NCI-H2227 (cell line): ENCODE measurements around the gene MAP2K5.

Experiments
- DNase-seq: peaks from one replicate; lab custom pipeline; 2025; ENCODE audit not compliant: unreplicated experiment; lab: John Stamatoyannopoulos, UW

MAP2K5 gene

DNA sequence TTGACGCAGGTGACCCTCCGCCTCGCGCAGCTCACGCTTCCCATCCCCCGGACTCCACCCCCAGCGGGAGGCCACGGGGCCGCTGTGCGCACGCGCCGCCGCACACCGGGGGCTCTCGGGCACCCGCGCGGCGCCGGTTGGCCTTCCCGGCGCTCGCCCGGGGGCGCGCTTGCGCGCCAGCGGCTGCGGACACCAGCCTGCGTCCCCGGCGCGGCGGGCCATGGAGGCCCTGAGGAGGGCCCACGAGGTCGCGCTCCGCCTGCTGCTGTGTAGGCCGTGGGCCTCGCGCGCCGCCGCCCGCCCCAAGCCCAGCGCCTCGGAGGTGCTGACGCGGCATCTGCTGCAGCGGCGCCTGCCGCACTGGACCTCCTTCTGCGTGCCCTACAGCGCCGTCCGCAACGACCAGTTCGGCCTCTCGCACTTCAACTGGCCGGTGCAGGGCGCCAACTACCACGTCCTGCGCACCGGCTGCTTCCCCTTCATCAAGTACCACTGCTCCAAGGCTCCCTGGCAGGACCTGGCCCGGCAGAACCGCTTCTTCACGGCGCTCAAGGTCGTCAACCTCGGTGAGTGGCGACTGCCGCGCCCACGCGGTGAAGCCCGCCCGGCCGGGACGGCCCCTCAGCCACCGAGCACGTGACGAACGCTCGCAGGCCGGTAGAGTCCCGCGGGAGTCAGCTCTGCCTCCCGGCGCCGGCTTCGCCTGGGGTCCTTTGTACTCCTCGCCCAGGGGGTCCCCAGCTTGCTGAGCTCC lies 21.3 kb upstream of the MAP2K5 start, which contains the start of gene C15orf61:
Gene C15orf61 (plus strand): TSS at position 103 of the 754 bp plus-strand sequence. CDS start 118 bp downstream, at position 221.
- peak; percentile 81 for DNase-seq

DNA sequence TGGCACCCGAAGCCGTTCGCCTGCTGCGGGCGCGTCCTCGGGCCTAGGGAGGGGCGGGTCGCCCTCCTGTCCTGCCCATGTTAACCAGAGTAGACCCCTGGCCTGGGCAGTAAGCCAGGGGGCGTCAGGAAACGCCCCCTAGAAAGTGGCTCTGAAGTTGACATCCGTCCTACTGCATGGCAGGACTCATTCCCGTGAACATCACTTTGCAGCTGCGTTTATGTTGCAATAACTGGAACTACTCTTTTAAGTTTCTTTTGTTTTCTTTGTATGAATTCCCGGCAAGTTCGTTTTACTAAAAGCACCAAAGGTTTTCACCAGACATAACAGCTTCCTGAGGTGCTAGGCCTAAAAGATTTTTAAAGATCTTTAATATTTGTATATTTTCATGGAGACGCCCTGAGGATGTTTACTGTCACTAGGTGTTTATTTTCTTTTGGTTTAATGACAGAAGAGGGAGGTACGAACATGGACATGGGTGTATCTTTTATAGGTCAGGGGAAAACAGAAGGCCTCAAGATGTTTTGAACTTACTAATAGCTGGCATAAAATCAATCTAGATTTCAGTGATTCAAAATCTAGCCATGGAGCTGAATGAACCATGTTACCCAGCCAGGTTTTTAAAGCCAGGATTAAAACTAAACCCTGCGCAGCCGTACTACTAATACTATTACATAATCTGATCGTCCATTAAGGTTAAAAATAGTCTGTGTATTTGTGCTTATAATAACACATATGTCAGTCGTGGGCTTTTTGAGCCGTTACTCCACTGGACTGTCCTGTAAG lies 20.5 kb upstream of the MAP2K5 start:
- peak; percentile 6 for DNase-seq

DNA sequence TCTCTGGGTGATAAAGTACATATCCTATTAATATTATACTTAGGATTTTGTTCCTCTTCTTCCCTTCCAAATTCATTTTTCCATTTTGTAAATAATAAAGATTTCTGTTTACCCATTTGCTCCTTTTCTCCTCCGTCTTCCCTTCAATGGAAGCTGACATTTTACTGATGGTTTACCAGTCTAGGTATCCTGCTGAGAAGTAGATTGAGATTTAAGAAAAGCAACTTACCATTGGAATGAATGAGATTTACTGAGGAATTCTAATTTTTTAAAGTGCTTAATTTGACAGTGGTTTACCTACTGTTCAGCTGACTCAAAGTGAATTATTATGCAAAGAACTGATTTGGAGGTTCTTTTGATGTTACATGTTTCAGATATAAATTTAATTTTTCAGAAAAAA lies 19.2 kb upstream of the MAP2K5 start:
- DNase-seq = no peak

DNA sequence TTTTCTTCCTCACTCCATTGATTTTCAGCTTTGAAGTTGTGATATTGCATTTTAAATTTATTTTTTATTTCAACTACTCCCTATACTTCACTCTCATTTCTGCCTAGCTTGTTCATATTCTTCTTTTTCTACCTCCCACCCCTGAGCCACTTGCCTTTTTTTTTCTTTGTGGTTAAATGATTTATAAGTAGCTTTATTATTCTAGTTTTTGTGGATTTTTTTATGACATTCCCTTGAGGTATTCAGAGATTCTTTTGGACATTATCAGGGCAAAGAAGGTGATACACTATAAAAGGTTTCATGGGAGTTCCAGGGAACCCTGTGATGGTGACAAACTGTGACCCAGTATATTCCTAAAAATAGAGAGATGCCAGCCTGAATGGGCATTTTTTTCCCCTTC lies 18.3 kb upstream of the MAP2K5 start:
- DNase-seq = no peak

- DNase-seq = no peak
These were observed 14.0 kb upstream of the MAP2K5 start for GRCh38 chr15:67528513-67528912.

- no peak for DNase-seq
These were observed 11.1 kb upstream of the MAP2K5 start for GRCh38 chr15:67531379-67531914.

DNA sequence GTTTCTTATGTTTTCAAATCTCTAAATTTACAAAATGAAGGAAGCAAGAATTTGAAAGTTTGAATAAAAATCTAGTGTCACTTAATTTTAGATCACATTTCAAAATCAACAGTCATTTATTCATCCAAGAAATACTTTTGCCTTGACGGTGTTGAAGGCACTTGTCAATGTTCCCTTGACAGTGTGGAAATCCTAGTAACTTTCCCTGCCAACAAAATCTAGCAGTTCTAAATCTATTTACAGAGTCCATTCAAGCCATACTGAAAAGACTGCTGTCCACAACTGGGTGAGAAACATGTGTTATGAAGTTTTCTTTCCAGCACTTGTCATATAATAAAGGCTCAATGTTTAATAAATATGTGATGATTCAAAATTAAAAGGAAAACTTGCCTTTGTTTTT lies 8.6 kb upstream of the MAP2K5 start:
- no peak for DNase-seq

DNA sequence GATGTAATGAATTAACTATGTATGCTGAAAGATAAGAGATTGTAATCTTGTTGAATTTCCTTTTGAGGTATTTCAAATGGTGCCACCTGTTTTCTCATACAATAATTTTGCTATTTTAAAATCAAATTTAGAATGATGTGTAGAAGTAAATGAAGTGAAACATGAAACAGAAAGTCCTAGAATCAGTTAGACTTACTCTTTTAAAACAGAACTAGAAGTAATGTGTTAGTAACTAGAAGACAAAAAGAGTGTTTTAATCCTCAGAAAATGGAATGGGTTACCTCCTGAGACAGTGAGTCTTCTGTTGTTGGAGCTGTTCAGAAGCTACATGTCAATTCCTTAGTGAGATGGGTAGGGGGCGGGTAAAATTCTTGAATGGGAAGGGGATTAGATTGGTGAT lies 8.1 kb upstream of the MAP2K5 start:
- DNase-seq = no peak

DNA sequence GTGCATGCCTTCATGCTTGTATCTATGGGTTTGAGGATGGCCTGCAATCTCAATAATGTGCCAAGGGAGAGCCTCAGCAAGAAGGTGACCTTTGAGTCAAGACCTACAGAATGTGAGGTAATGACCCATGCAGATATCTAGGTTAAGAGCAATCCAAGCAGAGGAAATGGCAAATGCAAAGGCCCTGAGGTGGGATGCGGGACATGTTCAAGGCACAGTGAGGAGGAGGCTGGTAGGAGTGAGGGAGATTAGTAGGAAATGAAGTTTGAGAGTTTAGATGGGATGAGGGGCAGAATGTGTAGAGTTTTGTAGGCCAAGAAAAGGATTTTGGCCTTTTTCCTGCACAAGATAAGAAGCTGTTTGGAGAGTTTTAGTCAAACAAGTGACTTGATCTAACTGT lies 4.7 kb upstream of the MAP2K5 start:
- no peak for DNase-seq

GRCh38 chr15:67543348-67543718 lies 830 bp downstream of the MAP2K5 start:
- no peak for DNase-seq

DNA sequence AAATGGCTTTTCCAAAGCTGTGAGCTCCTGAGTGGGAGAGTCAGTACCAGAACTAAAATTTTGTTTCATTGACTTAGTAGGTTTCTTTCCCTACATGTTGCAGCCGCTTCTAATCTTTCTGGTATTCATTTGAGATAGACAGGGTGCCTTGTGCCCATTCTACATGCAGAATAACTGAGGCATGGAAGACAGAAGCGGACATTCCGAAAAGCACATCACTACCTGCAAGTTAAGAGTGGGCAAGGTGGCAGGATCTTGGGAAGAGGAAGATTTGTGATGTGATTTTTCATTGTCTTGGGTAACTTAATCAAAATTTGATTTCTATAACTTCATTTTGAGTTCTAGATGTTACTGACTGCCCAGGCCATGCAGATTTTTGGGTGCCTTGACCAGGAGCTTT lies 2.0 kb downstream of the MAP2K5 start:
- DNase-seq = no peak

- DNase-seq = no peak
These were observed 3.4 kb downstream of the MAP2K5 start for GRCh38 chr15:67545864-67546263.

DNA sequence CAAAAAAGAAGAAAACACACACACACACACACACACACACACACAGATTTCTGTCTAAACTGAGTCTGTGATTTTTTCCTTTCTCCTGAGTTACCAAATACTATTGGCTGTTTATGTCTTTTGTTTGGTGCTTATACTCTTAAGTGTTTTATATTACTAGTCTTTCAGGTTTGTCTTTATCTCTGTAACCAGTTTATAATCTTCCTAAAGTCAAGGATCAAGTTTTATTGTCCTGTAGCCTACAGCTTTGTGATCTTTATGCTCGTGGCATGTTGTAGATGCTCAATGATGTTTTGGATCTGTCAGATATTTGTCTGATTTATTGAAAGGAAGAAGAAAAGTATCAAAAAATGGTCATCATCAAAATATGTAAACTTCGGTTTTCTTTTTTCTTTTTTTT lies 4.6 kb downstream of the MAP2K5 start:
- no peak for DNase-seq

- DNase-seq = no peak
These were observed 5.3 kb downstream of the MAP2K5 start for GRCh38 chr15:67547836-67548235.

- DNase-seq = no peak
These were observed 5.8 kb downstream of the MAP2K5 start for GRCh38 chr15:67548236-67548852.

- DNase-seq = peak; percentile 79
These were observed 6.6 kb downstream of the MAP2K5 start for GRCh38 chr15:67548862-67549651.

DNA sequence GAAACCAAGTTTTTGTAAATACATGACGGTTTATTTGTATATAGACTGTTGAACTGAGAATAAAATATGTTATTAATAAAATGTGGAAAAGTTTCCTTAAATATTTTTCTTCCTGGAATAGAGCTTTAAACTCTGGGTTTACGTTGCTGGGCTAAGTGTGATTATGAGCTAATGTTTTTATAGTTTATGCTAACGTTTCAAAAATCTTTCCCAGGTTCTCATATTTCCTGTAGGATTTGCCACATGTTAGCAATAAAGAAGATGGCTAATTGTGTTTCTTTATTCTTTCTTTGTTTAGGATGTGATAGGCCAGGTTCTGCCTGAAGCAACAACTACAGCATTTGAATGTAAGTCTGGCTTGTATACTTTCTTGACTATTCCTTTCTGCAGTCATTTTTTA lies 7.2 kb downstream of the MAP2K5 start:
- DNase-seq = no peak

GRCh38 chr15:67550522-67550921 lies 8.0 kb downstream of the MAP2K5 start:
- no peak for DNase-seq

DNA sequence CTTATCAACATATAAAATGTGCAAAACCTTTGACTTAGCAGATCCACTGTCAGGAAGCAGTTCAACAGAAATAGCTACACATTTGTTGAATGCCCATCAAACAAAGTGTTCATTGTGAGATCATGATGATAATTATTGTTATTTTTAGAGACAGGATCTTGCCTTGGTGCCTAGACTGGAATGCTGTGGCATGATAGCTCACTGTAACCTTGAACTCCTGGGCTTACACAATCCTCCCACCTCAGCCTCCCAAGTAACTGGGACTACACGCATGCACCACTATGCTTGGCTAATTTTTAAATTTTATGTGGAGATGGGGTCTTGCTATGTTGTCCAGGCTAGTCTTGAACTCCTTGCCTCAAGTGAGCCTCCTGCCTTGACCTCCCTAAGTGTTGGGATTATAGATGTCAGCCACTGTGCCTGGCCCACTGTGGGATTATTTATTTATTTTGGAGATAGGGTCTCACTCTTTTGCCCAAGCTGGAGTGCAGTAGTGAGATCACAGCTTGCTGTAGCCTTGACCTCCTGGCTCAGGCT lies 8.8 kb downstream of the MAP2K5 start:
- no peak for DNase-seq

DNA sequence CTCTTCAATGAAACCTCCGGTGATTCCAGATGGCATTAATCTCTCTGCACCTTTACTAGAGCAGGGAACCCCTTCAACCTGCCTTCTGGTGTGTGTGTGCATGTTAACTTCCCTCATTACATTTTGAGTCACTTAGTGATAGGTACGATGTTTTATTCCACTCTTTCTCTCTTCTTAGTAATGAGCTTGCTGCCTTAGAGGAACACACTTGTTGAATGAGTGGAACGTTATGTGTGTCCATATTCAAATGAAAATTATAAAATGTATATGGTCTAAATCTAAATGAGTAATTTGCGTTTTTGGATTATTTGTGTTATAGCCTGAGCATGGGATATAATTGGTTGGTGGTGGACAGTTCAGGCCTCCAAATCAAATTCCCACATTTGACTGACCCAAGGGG lies 12.1 kb downstream of the MAP2K5 start:
- DNase-seq = no peak
